H54 (cell line): ENCODE data around the gene DUSP2.
"Not testable (repeated sequence)": the region's sequence is repeated elsewhere in the genome, so short reads cannot be mapped to it uniquely, and the experiment has no call there.

Experiments used
- DNase-seq: peaks from one replicate; pipeline ENCODE4 v3.0.0; 2011; ENCODE audit warnings: low spot score, mixed read lengths; ENCODE audit not compliant: insufficient read length
- FAIRE-seq: peaks from 3 replicates; lab custom pipeline; 2011; peaks lifted over from hg19 to GRCh38; lab: Jason Lieb, UNC
- POLR2A ChIP-seq: IDR thresholded peaks from 2 replicates; pipeline ENCODE4 v1.6.1; 2011; ENCODE audit warnings: low read depth, mild to moderate bottlenecking, low read length

The DUSP2 gene

GRCh38 chr2:96148410-96149217 is 3.4 kb upstream of the DUSP2 start:
- no peak for TF ChIP-seq POLR2A
- FAIRE-seq (no peak), DNase-seq (peak; percentile 98)

- DNase-seq (no peak), FAIRE-seq (no peak)
- TF ChIP-seq POLR2A: no peak
Measured at GRCh38 chr2:96147593-96148201, 2.5 kb upstream of the DUSP2 start.

GRCh38 chr2:96146881-96147592 is 1.8 kb upstream of the DUSP2 start:
- DNase-seq (no peak), FAIRE-seq (no peak)

GRCh38 chr2:96146153-96146880 is 1.1 kb upstream of the DUSP2 start:
- DNase-seq (no peak), FAIRE-seq (no peak)
- no peak for TF ChIP-seq POLR2A

More at GRCh38 chr2:96146881-96147592, 1.8 kb upstream of the DUSP2 start:
- no peak for TF ChIP-seq POLR2A

- no peak for TF ChIP-seq POLR2A
- no peak for DNase-seq
- no peak for FAIRE-seq
Measured at GRCh38 chr2:96145848-96146152, 560 bp upstream of the DUSP2 start.

GRCh38 chr2:96144481-96145035 is 682 bp downstream of the DUSP2 start:
- no peak for FAIRE-seq
- no peak for DNase-seq
- TF ChIP-seq POLR2A: no peak

- no peak for FAIRE-seq
- DNase-seq: no peak
- TF ChIP-seq POLR2A: no peak
Measured at GRCh38 chr2:96143848-96144480, 1.3 kb downstream of the DUSP2 start.

- FAIRE-seq (no peak), DNase-seq (no peak)
- no peak for TF ChIP-seq POLR2A
Measured at GRCh38 chr2:96143231-96143847, 1.9 kb downstream of the DUSP2 start.

GRCh38 chr2:96142217-96143113 is 2.8 kb downstream of the DUSP2 start:
- TF ChIP-seq POLR2A: no peak
- no peak for FAIRE-seq
- DNase-seq: no peak

- not testable (repeated sequence) for DNase-seq, FAIRE-seq
Measured at GRCh38 chr2:96141624-96141967, 3.6 kb downstream of the DUSP2 start.

- FAIRE-seq (no peak), DNase-seq (no peak)
- no peak for TF ChIP-seq POLR2A
Measured at GRCh38 chr2:96140941-96141623, 4.2 kb downstream of the DUSP2 start.

- no peak for FAIRE-seq
- TF ChIP-seq POLR2A: no peak
Measured at GRCh38 chr2:96139181-96139758, 6.0 kb downstream of the DUSP2 start.

More at GRCh38 chr2:96139181-96139758, 6.0 kb downstream of the DUSP2 start:
- no peak for DNase-seq
